ENCODE results near the gene OR2AT4.

The OR2AT4 gene

GRCh38 chr11:75090671-75091177 is 6.0 kb downstream of the OR2AT4 start:
- no peak for TF ChIP-seq TEAD4 (IDR thresholded peaks at IDR 0.05)
- TF ChIP-seq CEBPB (IDR thresholded peaks at IDR 0.05): no peak
- no peak for TF ChIP-seq TCF12 (IDR thresholded peaks at IDR 0.05; ENCODE audit: low read depth)
- no peak for TF ChIP-seq YY1 (IDR thresholded peaks at IDR 0.05; ENCODE audit: low read depth)
- no peak for TF ChIP-seq TAF1 (IDR thresholded peaks at IDR 0.05; ENCODE audit: low read depth)
- no peak for TF ChIP-seq CREB1 (IDR thresholded peaks at IDR 0.05; ENCODE audit: low read depth)
- no peak for TF ChIP-seq ZBTB7A (IDR thresholded peaks at IDR 0.05; ENCODE audit: low read depth)
- TF ChIP-seq EP300 (IDR thresholded peaks at IDR 0.05; ENCODE audit: borderline replicate concordance): no peak
- no peak for TF ChIP-seq MAX (IDR thresholded peaks at IDR 0.05)
- TF ChIP-seq USF1 (IDR thresholded peaks at IDR 0.05): no peak
- TF ChIP-seq FOXM1 (IDR thresholded peaks at IDR 0.05; ENCODE audit: borderline replicate concordance, low read depth): no peak

- TF ChIP-seq FOXM1 (IDR thresholded peaks at IDR 0.05; ENCODE audit: borderline replicate concordance, low read depth) (no peak), MAX (IDR thresholded peaks at IDR 0.05) (no peak), NFIC (IDR thresholded peaks at IDR 0.05) (no peak), EP300 (IDR thresholded peaks at IDR 0.05; ENCODE audit: borderline replicate concordance) (no peak), CEBPB (IDR thresholded peaks at IDR 0.05) (no peak)
Observed at GRCh38 chr11:75087319-75088305, 9.1 kb downstream of the OR2AT4 start.

GRCh38 chr11:75084883-75085282 is 11.8 kb downstream of the OR2AT4 start:
- TF ChIP-seq TAF1 (IDR thresholded peaks at IDR 0.05; ENCODE audit: low read depth) (no peak), USF1 (IDR thresholded peaks at IDR 0.05) (no peak), REST (IDR thresholded peaks at IDR 0.05; ENCODE audit: low read depth) (no peak), NFIC (IDR thresholded peaks at IDR 0.05) (no peak), RAD21 (IDR thresholded peaks at IDR 0.05; ENCODE audit: low read depth) (no peak), TCF12 (IDR thresholded peaks at IDR 0.05; ENCODE audit: low read depth) (no peak), TEAD4 (IDR thresholded peaks at IDR 0.05) (no peak), YY1 (IDR thresholded peaks at IDR 0.05; ENCODE audit: low read depth) (no peak), EP300 (IDR thresholded peaks at IDR 0.05; ENCODE audit: borderline replicate concordance) (no peak), ZBTB7A (IDR thresholded peaks at IDR 0.05; ENCODE audit: low read depth) (no peak), FOXM1 (IDR thresholded peaks at IDR 0.05; ENCODE audit: borderline replicate concordance, low read depth) (no peak)

- TF ChIP-seq FOXM1 (IDR thresholded peaks at IDR 0.05; ENCODE audit: borderline replicate concordance, low read depth): no peak
- no peak for TF ChIP-seq NFIC (IDR thresholded peaks at IDR 0.05)
- TF ChIP-seq ZBTB7A (IDR thresholded peaks at IDR 0.05; ENCODE audit: low read depth): no peak
- TF ChIP-seq EGR1 (IDR thresholded peaks at IDR 0.05): no peak
- TF ChIP-seq RAD21 (IDR thresholded peaks at IDR 0.05; ENCODE audit: low read depth): no peak
- no peak for TF ChIP-seq MAX (IDR thresholded peaks at IDR 0.05)
- TF ChIP-seq TCF12 (IDR thresholded peaks at IDR 0.05; ENCODE audit: low read depth): no peak
- no peak for TF ChIP-seq YY1 (IDR thresholded peaks at IDR 0.05; ENCODE audit: low read depth)
- TF ChIP-seq TAF1 (IDR thresholded peaks at IDR 0.05; ENCODE audit: low read depth): no peak
- TF ChIP-seq CEBPB (IDR thresholded peaks at IDR 0.05): no peak
- no peak for TF ChIP-seq CREB1 (IDR thresholded peaks at IDR 0.05; ENCODE audit: low read depth)
- no peak for TF ChIP-seq USF1 (IDR thresholded peaks at IDR 0.05)
- TF ChIP-seq EP300 (IDR thresholded peaks at IDR 0.05; ENCODE audit: borderline replicate concordance): no peak
- TF ChIP-seq TEAD4 (IDR thresholded peaks at IDR 0.05): no peak
- no peak for TF ChIP-seq REST (IDR thresholded peaks at IDR 0.05; ENCODE audit: low read depth)
Observed at GRCh38 chr11:75083217-75083605, 13.5 kb downstream of the OR2AT4 start.

Measured in Ishikawa (cell line).